Fibroblast of the conjunctiva (primary cell): ENCODE measurements around the gene KIF17.

Source experiments
- DNase-seq: peaks from one replicate; pipeline ENCODE4 v3.0.0-alpha.2; 2010; ENCODE audit warnings: low read depth

Gene KIF17

DNA sequence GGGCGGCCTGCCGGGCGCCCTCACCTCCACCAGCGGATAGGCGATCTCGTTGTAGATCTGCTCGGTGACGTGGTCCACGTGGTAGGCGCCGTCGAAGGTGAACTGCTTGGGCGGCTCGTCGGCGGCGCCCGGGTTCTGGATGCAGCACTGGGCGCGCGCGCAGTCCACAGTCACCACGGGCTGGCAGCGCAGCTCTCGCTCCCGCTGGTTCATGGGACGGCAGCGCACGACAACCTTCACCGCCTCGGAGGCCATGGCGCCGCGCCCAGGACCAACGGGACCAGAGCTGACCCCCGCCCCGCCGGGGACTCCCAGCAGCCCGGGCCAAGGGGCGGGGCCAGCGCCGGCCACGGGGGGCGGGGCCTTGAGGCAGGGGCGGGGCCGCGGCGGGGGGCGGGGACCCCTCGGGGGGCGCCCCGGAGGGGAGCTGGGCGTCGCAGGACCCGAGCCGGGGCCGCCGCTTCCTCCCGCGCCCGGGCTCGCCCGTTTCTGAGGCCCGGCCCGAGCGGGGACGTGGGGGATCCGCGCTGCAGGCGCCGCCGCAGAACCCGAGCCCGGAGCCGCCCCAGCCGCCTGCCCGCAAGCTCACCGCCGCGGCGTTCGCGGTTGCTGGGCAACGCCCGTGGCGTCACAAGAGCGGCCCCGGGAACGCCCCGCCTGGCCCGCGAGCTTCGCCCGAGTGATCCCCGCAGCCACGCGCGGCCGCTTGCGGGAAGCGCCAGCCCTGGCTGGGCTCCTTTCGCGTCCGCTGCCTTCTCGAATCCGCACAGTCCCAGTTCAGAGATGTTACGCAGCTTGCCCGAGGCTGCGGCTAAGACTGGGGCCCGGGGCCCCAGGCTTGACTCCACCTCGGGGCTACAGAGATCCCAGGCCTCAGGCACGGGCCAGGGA, at the start of gene KIF17:
TSS of gene KIF17 (minus strand) at position 556 of the 891 bp plus-strand sequence. CDS start at position 255, 301 bp downstream.
- DNase-seq: peak; percentile 59

DNA sequence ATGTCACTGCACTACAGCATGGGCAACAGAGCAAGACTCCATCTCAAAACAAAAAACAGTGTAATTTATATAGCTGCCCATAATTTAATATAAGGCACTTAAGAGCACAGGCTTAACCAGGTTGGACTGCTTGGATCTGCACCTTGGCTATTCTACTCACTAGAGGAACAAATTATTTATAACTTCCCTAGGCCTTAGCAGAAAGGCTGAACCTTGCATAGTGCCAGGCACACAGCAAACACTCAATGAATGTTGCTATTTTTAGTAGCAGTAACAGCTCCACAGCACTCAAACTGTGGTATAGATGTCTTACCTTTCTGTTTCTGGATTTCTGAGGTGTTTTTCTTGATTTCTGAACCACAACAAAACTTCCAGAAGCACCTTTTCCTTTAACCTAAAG, 49.5 kb upstream of the KIF17 start:
- no peak for DNase-seq

DNA sequence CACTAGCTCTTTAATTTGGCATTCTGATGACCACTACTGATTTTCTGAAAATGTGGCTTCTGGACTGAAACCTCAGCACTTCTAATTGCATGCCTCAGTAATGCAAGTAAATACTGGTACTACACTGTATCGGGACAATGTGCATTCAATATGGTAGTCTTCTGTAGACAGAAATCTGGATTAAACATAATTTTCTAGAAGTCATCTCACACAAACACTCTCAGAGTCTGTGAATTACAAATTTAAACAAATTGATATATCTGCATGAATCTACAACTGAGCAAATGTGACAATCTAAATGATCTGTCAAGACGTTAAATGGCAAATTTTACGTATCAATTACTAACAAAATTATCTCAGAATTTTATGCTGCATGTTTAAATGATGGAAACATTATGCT, 45.6 kb upstream of the KIF17 start:
- no peak for DNase-seq

- DNase-seq: no peak
Measured at GRCh38 chr1:20760322-20760721, 42.5 kb upstream of the KIF17 start.

DNA sequence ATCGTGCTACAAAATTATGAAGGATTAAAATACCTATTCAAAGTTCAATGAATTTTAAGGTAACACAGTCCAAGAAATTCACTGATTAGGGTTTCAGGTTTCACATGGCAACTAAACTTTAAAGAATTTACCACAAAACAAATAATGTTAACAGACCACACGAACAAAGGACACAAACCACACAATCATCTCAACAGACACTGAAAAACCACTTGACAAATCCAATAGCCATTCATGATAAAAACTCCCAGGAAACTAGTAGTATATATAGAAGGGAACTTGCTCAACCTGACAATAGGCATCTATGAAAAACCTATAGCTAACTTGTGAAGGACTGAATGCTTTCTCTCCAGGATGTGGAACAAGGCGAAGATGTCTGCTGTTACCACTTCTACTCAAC, 35.8 kb upstream of the KIF17 start:
- no peak for DNase-seq

GRCh38 chr1:20751462-20751990, 33.7 kb upstream of the KIF17 start:
- DNase-seq: no peak

- no peak for DNase-seq
Measured at GRCh38 chr1:20742671-20743070, 24.9 kb upstream of the KIF17 start.

DNA sequence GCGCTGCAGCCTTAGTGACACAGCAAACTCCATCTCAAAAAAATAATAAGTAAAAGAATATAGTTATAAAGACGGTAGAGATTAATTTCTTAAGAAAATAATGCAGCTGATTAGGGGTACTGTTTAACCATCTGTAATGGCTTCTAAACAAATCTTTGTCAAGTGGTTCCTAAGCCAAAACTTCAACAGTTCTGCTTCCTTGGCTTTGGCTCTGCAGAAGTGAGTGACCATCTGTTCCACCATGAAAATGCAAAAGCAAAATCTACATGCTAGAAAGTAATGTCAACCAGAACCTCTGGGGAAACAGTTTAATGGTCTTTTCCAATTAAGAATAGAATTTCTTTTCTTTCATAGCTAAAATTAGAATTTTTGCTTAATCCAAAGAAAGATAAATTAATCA, 23.0 kb upstream of the KIF17 start:
- no peak for DNase-seq

- no peak for DNase-seq
Measured at GRCh38 chr1:20739225-20739624, 21.4 kb upstream of the KIF17 start.

DNA sequence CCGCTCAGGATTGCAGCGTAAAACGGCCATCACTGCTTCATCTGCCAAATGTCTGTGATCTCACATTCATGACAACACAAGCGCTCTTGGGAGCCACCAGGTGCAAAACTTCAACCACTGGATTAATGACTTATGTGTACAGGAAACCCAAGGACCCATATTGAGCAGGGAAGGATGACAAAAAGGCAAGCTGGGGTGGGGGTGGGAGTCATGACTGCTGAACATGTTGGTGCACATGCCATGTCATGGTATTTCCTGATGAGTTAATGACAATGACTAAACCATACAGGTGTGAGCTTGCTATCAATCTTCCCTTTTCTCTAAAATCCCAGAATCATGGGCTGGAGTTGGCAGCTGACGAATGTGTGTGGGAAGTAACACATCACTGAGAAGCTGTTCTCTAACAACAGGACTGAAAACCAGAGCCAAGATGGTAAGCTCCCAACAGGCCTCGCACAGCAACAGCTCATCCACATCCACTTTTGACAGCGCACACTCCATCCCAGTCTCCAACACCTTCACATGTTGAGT, 17.8 kb upstream of the KIF17 start:
- no peak for DNase-seq

DNA sequence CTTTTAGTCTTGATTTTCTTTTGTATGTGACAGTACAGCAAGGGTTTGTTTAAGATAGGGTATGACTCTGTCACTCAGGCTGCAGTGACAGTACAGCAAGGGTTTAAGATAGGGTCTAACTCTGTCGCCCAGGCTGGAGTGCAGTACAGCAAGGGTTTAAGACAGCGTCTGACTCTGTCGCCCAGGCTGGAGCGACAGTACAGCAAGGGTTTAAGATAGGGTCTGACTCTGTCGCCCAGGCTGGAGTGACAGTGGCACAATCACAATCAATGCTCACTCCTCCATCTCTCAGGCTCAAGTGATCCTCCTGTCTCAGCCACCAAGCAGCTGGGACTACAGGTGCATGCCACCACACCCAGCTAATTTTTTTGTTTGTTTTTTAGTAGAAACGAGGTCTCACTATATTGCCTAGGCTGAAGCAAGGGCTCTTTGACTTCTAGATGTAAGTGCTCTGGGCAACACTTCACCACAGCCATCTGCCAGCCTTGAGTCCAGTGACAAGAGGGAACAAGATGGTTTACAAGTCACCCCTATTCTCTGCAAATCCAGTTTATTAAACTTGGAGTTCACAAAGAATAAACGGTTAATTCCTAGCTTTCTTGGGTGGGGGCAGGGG, 15.7 kb upstream of the KIF17 start:
- no peak for DNase-seq

GRCh38 chr1:20732588-20733359, 15.0 kb upstream of the KIF17 start, which contains the start of gene SH2D5:
Gene SH2D5, minus strand, starts transcription at chr1:20732703. Its CDS starts 4,659 bp downstream, at chr1:20728044.
- peak; percentile 76 for DNase-seq

- DNase-seq: no peak
Measured at GRCh38 chr1:20732071-20732587, 14.3 kb upstream of the KIF17 start.

DNA sequence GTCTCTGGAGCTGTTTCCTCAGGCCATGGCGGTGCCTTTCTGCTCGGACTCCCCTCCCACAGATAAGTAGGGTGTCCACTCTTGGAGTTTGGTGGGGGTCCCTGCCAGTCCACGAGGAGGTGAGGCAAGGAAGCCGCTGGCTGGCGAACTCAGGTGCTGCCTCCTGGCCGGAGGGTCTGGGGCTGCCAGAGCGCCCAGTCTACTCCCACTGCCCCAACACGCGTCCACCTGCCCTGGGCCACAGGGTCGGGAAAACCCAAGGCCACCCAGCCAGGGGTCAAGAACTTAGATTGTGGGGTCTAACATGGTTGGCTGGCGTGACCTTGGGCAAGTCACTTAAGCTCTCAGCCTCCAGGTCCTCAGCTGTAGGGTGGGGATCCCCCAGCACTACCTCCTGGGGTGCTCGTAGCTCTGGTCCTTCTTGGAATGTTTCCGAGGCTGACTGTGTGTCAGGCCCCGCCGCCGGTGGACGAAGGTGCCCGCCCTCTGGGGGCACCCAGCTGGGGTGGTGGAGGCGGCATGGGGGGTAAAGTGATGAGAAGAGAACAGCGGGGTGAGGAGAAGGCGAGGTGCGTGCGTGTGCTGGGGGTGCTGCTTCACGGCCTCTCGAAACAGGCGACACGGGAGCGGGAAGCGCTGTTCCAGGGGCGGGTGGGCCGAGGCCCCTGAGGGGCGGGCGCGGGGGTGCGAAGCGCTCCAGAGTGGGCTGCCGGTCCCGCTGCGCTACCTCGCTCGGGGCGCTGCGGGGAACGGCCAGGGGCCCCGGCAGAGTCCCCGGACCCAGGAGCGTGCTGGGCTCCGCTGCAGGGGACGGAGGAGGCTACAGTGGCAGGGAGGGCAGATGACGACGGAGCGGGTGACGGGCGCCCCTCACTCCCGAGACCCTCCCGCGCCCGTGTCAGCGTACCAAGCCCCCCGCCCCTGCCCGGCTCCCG, 13.5 kb upstream of the KIF17 start:
- no peak for DNase-seq

DNA sequence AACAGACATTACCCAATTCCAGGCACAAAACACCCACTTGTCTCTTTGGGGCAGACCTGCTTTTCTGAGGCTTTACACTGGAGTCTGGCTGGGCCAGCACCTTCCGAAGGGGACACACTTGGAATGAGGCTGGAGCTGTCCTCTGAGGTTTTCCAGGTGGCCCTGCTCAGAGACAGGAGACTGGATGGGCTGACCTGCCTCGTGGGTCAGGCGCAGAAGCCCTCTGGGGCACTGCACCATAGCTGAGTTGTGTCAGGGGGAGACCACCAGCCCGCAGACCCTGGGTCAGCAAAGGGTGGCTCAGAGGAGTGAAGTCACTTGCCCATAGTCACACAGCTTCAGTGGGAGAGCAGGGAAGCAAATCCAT, 12.9 kb upstream of the KIF17 start:
- no peak for DNase-seq

- no peak for DNase-seq
Measured at GRCh38 chr1:20729990-20730689, 12.3 kb upstream of the KIF17 start.

DNA sequence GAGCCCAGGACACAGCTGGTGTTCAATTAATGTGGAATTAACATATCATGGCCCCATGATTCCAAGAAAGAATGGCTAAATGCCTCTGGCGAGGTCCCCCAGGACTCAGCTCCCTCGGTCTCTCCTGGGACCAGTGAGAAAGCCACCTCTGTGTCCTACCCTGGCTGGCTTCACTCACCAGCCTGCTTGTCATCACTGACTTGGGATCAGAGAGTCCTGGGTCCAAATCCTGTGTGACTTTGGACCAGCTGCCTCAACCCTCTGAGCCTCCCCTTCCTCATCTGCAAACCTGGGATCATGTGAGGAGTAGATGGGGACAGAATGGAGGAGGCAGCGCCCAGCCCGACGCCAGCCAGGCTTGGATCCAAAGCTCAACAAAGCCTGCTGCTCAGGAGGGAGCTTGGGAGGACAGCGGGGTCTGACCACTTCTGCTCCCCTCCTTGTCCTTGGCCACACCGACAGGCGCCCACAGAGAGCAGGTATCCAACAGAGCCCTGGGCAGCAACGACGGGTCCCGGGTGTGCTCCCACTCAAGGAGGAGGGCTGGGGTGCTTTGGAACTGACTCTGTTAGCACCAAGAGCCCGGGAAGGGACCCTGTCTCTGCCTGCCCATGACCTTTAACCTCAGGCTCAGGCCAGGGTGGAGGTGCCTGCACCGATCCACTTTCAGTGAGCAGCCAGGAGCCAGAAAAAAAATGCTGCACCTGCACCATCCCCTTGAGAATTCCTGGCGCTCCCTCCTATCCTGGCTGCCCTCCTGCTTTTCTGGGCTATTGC, 11.5 kb upstream of the KIF17 start:
- DNase-seq: no peak

- no peak for DNase-seq
Measured at GRCh38 chr1:20728371-20729154, 10.8 kb upstream of the KIF17 start.
